Measurements from ENCODE around the gene JOSD1. TPM values are rescaled to one million over a fixed set of nuclear protein-coding genes. Genes with fewer than 3 reads are reported as not detected.

JOSD1 gene
- total and polyA plus RNA-seq, 9 donors: 33.6 to 138 (median 48.7) TPM

GRCh38 chr22:38716826-38717225, 16.1 kb upstream of the JOSD1 start:
- no peak for DNase-seq
- intact Hi-C loops (cut with DNase I): no loop called here
- Histone ChIP-seq H3K27ac (no peak overlapping the region), H3K27me3 (no peaks in the 10 kb centered on the region), H3K9me3 (no peaks in the 10 kb centered on the region), H3K4me3 (no peak overlapping the region), H3K36me3 (no peaks in the 10 kb centered on the region), H3K4me1 (ENCODE audit: insufficient read depth) (peaks cover 4% of the 10 kb centered on the region)
- TF ChIP-seq EP300 (IDR thresholded peaks at IDR 0.05) (no peak), CTCF (IDR thresholded peaks at IDR 0.05) (no peak), POLR2A (IDR thresholded peaks at IDR 0.05) (no peak)
- WGBS, 3 donors: 78 to 88% (median 81%) methylated on average over 9 of the region's 9 CpGs

DNA sequence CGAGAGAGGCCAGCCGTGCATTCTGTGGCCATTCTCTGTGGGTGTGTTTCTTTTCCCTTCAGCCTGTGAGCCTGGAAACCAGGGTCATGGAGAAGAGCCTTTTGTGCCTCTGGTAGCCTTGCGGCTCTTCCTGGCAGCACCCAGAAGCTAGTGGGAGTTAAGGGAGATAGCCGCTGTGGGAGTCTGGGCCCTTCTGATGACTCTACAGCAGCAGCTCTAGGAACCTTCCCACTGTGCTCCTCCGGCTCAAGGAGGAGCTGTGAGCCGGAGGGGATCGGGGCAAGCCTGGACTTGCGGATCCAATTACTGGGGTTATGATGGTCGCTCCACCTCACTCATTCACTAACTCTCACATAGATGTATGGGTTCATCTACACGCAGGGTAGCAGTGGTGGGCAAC, 15.5 kb upstream of the JOSD1 start:
- no peak for DNase-seq
- H3K36me3 ChIP-seq: no peaks in the 10 kb centered on the region
- no peak for TF ChIP-seq CTCF (IDR thresholded peaks at IDR 0.05)
- TF ChIP-seq POLR2A (IDR thresholded peaks at IDR 0.05): no peak
- TF ChIP-seq EP300 (IDR thresholded peaks at IDR 0.05): no peak
- H3K4me1 ChIP-seq (ENCODE audit: insufficient read depth): peaks cover 4% of the 10 kb centered on the region
- no peaks in the 10 kb centered on the region for H3K27me3 ChIP-seq
- H3K9me3 ChIP-seq: no peaks in the 10 kb centered on the region
- no peak overlapping the region for H3K4me3 ChIP-seq
- intact Hi-C loops (cut with DNase I): no loop called here
- H3K27ac ChIP-seq: no peak overlapping the region
- 91 to 95% (median 95%) methylated on average over 8 to 10 of the region's 10 CpGs for WGBS, 3 donors

GRCh38 chr22:38715852-38716251, 15.1 kb upstream of the JOSD1 start:
- H3K36me3 ChIP-seq: no peaks in the 10 kb centered on the region
- H3K9me3 ChIP-seq: no peaks in the 10 kb centered on the region
- no peaks in the 10 kb centered on the region for H3K27me3 ChIP-seq
- intact Hi-C loops (cut with DNase I): no loop called here
- H3K27ac ChIP-seq: no peak overlapping the region
- TF ChIP-seq EP300 (IDR thresholded peaks at IDR 0.05) (no peak), CTCF (IDR thresholded peaks at IDR 0.05) (no peak), POLR2A (IDR thresholded peaks at IDR 0.05) (no peak)
- H3K4me3 ChIP-seq: no peak overlapping the region
- WGBS, 3 donors: 93 to 95% (median 95%) methylated on average over 15 of the region's 15 CpGs
- DNase-seq: no peak
- peaks cover 4% of the 10 kb centered on the region for H3K4me1 ChIP-seq (ENCODE audit: insufficient read depth)

DNA sequence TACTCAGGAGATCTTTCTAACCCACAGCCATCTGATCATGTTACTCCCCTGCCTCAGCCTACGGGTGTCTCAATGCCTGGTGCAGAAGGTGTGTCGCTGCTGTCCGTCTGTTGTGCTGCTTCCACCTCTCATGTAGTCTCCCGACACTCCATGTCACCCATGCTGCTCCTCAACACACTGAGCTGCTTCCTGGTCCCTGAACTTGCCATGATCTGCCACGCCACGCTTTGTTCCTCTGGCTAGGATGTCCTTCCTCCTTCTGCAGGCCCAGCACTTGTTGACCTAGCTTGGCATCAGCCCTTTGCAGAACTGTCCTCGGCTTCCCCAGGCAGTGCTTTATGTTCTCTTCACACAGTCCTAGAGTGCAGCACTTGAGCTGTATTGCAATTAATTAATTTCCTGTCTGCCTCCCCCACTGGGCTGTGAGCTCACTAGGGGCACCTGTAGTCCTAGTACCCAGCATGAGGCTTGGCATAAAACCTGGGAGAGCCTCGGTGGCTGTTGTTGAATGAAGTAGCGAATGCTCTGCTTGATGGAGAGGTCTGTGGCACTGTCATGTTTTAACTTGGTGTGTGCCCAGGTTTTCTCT, 14.5 kb upstream of the JOSD1 start:
- Histone ChIP-seq H3K9me3 (no peaks in the 10 kb centered on the region), H3K36me3 (no peaks in the 10 kb centered on the region), H3K4me3 (no peak overlapping the region), H3K27me3 (no peaks in the 10 kb centered on the region), H3K27ac (no peak overlapping the region), H3K4me1 (ENCODE audit: insufficient read depth) (peaks cover 4% of the 10 kb centered on the region)
- intact Hi-C loops (cut with DNase I): no loop called here
- no peak for TF ChIP-seq EP300 (IDR thresholded peaks at IDR 0.05)
- no peak for TF ChIP-seq POLR2A (IDR thresholded peaks at IDR 0.05)
- TF ChIP-seq CTCF (IDR thresholded peaks at IDR 0.05): no peak
- WGBS, 3 donors: 69 to 77% (median 75%) methylated on average over 9 of the region's 9 CpGs
- no peak for DNase-seq
